ENCODE measurements around the gene DMRTB1. TPM values are rescaled to one million over a fixed set of nuclear protein-coding genes. Genes with fewer than 3 reads are reported as not detected.

The DMRTB1 gene
- total RNA-seq, 1 donor from 2014 or later: not detected

GRCh38 chr1:53481456-53481855, 22.3 kb downstream of the DMRTB1 start:
- no peak overlapping the region for H3K9ac ChIP-seq
- H3K79me2 ChIP-seq (ENCODE audit: low read depth): no peaks in the 10 kb centered on the region
- no peak overlapping the region for H3K4me3 ChIP-seq
- Mint-ChIP-seq H3K27ac (no peak overlapping the region), H3K9me3 (no peaks in the 10 kb centered on the region), H3K4me1 (peaks cover 6% of the 10 kb centered on the region), H3K36me3 (no peaks in the 10 kb centered on the region), H3K4me3 (no peak overlapping the region), H3K27me3 (ENCODE audit: insufficient read depth, low read depth) (peaks cover 12% of the 10 kb centered on the region)
- H3K4me2 ChIP-seq: no peak overlapping the region
- H3K36me3 ChIP-seq: no peaks in the 10 kb centered on the region
- no peak overlapping the region for H2AFZ ChIP-seq (replicated peaks)
- H3F3A ChIP-seq (ENCODE audit: low read depth): no peaks in the 10 kb centered on the region
- H4K20me1 ChIP-seq (ENCODE audit: low read depth): no peaks in the 10 kb centered on the region
- H3K27ac ChIP-seq: no peak overlapping the region
- no peaks in the 10 kb centered on the region for H3K27me3 ChIP-seq
- TF ChIP-seq EZH2phosphoT487 (IDR thresholded peaks at IDR 0.05) (no peak), CTCF (IDR thresholded peaks at IDR 0.05) (no peak), EZH2 (IDR thresholded peaks at IDR 0.05) (no peak)
- H3K9me3 ChIP-seq (ENCODE audit: low read depth): no peaks in the 10 kb centered on the region
- no peak for DNase-seq (ENCODE audit: low spot score)
- no peaks in the 10 kb centered on the region for H3K4me1 ChIP-seq

GRCh38 chr1:53482441-53483153, 23.4 kb downstream of the DMRTB1 start:
- H3K9me3 Mint-ChIP-seq: no peaks in the 10 kb centered on the region
- Histone ChIP-seq H3K27me3 (no peaks in the 10 kb centered on the region), H3K79me2 (ENCODE audit: low read depth) (no peaks in the 10 kb centered on the region), H2AFZ (replicated peaks) (no peak overlapping the region), H4K20me1 (ENCODE audit: low read depth) (no peaks in the 10 kb centered on the region), H3K27ac (no peak overlapping the region), H3K9ac (no peak overlapping the region), H3K36me3 (no peaks in the 10 kb centered on the region), H3K9me3 (ENCODE audit: low read depth) (no peaks in the 10 kb centered on the region), H3K4me3 (no peak overlapping the region), H3K4me1 (no peaks in the 10 kb centered on the region), H3K4me2 (no peak overlapping the region), H3F3A (ENCODE audit: low read depth) (no peaks in the 10 kb centered on the region)
- H3K27ac Mint-ChIP-seq: peak overlapping the region; percentile 74
- no peak for DNase-seq (ENCODE audit: low spot score)
- H3K4me1 Mint-ChIP-seq: peaks cover 6% of the 10 kb centered on the region
- no peaks in the 10 kb centered on the region for H3K36me3 Mint-ChIP-seq
- TF ChIP-seq CTCF (IDR thresholded peaks at IDR 0.05) (no peak), EZH2 (IDR thresholded peaks at IDR 0.05) (no peak), EZH2phosphoT487 (IDR thresholded peaks at IDR 0.05) (no peak)
- peaks cover 10% of the 10 kb centered on the region for H3K27me3 Mint-ChIP-seq (ENCODE audit: insufficient read depth, low read depth)
- H3K4me3 Mint-ChIP-seq: no peak overlapping the region

- Histone ChIP-seq H3K79me2 (ENCODE audit: low read depth) (no peaks in the 10 kb centered on the region), H3K9me3 (ENCODE audit: low read depth) (no peaks in the 10 kb centered on the region), H3K4me3 (no peak overlapping the region), H3K27me3 (no peaks in the 10 kb centered on the region), H3K4me2 (no peak overlapping the region), H3K9ac (no peak overlapping the region), H3F3A (ENCODE audit: low read depth) (no peaks in the 10 kb centered on the region), H3K36me3 (no peaks in the 10 kb centered on the region), H4K20me1 (ENCODE audit: low read depth) (no peaks in the 10 kb centered on the region), H2AFZ (replicated peaks) (no peak overlapping the region), H3K27ac (no peak overlapping the region), H3K4me1 (no peaks in the 10 kb centered on the region)
- Mint-ChIP-seq H3K4me3 (no peak overlapping the region), H3K9me3 (peaks cover under 1% of the 10 kb centered on the region), H3K27ac (no peak overlapping the region), H3K36me3 (no peaks in the 10 kb centered on the region), H3K27me3 (ENCODE audit: insufficient read depth, low read depth) (peaks cover 10% of the 10 kb centered on the region), H3K4me1 (peaks cover 6% of the 10 kb centered on the region)
- no peak for DNase-seq (ENCODE audit: low spot score)
- TF ChIP-seq CTCF (IDR thresholded peaks at IDR 0.05) (no peak), EZH2phosphoT487 (IDR thresholded peaks at IDR 0.05) (no peak), EZH2 (IDR thresholded peaks at IDR 0.05) (no peak)
These were observed 24.0 kb downstream of the DMRTB1 start for GRCh38 chr1:53483170-53483569.

Data from neural progenitor cell (in vitro differentiated cells).